Activated CD4-positive, alpha-beta T cell treated with anti-CD3 and anti-CD28 coated beads, Interleukin-2, Interleukin-4, amounts not matched to agents 100 ng/mL and 50 ng/mL, durations not matched to agents 16 hours and 8 hours (primary cell): ENCODE data around the gene FOXB1.

Experiments used
- DNase-seq: peaks from one replicate; pipeline ENCODE4 v3.0.0-alpha.2; 2020; ENCODE audit warnings: low spot score

FOXB1 gene

DNA sequence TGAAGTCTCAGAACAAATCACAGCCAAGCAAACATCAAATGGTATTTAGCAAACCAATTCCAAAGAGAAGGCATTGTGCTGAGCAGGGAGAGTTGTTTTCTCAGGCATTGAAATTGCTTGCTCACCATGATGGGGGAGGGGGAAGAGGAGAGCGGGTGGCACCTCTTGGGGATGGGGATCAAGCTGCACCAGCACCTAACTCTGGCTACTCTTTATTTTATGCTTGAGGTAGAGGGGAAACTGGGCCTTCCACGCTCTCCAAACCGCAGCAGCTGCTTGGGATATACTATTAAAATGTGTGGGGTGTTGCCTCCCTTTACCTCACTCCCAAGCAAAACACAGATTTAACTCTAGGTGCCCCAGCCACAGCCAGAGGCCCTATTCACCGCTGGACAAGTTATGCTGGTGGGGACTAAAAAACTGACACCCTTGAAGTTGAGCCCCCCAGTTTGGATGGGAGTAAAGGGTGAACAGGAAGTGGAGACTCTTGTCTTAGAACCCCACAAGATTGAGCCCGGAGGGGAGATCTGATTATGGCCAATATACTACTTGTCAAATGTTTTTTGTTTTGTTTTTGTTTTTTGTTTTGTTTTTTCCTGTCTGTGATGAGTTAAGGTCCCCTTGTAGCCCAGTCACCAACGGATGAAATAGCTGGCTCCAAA lies 5.0 kb upstream of the FOXB1 start:
- DNase-seq: no peak

DNA sequence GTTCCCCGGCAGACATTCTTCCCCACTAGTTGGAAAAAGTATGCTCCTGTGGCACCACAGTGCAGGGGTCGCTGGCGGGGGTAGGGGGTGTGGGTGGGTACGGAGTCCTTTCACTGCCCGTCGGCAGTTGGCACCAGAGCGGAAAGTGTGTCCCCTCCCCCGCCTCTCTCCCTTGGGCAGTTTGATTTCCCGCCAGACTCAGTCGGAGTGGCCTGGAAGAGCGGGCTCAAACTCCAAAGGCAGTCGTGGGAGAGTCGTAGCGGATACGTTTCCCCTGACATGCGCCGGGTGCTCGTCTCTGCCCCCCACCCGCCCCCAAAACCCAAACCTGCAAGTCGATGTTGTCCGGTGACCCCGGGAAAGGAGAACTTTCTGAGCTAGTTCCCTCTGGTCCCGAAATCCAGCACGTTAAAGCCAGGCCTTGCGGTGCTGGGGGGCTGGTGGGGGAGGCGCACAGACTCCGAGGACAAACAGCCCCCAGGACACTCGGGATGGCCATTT lies 4.4 kb upstream of the FOXB1 start:
- DNase-seq: no peak

- DNase-seq: no peak
These were observed 3.8 kb upstream of the FOXB1 start for GRCh38 chr15:60000113-60000823.

DNA sequence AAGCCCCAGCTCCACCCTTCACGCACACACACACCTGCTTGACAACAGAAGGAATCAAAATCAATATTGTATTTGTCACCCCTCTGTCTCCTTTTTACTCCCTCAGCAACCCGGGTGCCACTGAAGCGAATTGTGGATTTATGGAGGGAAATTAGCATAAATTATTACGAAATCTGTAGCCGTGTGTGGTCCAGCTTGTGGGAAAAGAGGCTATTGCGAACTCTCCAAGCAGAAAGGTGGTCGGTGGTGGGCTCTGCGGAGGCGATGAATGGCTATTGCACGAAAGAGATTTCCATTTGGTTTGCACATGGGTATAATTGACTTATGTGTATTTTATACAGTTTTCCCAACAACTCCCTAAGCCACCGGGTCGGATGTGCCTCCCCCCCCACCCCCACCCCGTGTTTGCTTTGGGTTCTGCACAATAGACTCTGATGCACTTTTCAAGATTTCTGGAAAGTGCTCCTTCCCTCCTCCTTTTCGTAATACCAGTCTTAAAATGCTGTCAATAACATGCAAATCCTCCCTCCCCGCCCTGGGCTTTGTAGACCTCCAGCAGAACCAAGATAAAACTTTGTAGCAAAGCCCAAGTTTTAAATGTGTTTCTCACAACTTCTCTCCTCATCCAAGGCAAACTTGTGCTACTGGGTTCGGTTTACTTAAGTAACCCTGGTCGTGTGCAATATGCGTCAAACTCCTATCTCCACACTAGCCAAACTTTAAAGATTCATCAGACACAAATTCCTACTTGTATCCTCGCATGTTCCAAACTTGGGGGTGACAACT lies 3.1 kb upstream of the FOXB1 start:
- no peak for DNase-seq

DNA sequence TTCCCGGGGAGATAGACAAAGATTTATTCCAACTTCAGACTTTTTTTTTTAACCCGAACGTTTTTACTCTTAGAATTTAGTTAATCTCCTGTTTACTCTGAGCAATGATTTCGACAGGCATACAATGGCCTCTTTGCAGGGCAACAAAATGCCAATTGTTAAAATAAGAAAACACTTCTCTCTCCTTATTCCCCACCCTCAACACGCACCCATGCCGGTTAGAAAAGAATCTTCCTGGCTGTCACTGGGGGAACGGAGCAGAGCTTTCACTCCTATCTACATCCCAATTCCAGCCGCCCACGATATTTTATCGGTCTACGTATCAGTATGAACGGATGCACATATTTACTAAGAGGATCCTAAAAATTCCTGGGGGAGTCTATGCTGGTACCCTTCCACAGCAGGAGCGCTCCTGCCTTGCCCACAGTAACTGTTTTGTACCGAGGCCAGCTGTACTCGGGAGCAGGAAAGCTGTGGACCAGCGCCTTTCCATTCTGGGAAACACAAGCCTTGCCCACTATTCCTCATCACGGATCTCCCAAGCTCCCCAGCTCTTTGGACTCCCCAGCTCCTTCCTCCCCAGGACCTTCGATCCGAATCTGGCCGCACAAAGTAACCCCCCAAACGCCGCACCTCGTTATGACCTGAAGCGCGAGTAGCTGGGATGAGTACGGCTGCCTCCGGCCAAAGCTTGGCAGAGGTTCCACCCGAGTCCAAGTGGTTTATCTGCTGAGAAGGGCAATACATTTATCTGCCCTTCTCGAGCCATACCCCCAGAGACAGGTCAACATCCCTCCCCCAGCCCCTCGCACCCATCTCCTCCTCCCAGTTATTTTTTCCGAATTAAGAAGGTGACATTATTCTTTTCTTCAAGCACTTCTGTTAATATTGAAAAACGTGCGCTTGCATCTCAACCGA lies 2.2 kb upstream of the FOXB1 start:
- DNase-seq: no peak

GRCh38 chr15:60002528-60003218 lies 1.4 kb upstream of the FOXB1 start:
- no peak for DNase-seq

DNA sequence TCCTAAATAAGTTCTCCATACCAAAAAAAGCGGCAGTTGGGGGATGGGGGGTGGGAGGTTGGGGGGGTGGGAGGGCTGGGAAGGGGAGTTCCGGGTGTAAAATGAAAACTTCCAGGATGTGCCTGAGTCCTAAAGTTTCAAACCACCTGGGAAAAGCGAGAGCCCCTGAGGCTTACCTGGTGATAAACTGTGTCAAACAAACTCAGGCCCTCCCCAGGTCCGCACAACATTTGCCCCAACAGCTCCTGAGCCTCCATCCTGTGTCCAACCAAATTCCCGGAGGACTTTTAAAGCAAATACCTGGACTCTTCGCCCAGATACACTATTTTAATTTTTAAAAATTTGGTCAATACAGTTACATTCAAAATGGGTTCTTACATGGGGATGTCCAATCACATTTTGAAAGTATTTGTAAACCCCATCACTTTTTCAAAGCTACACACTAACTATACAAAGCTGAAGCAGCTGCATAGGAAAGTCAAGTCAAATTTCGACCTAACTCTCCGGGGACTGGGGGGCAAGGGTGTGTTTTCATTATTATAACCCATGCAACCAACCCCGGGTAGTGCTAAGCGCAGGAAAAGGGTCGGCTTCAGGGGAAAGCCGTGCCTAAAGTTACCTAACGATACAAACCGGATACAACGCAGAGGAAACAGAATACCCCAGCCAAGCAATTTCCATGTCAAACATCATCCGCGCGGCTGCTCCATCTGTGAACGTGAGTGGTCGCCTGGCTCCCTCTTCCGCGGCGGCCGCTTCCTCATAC lies 685 bp upstream of the FOXB1 start:
- DNase-seq: no peak

DNA sequence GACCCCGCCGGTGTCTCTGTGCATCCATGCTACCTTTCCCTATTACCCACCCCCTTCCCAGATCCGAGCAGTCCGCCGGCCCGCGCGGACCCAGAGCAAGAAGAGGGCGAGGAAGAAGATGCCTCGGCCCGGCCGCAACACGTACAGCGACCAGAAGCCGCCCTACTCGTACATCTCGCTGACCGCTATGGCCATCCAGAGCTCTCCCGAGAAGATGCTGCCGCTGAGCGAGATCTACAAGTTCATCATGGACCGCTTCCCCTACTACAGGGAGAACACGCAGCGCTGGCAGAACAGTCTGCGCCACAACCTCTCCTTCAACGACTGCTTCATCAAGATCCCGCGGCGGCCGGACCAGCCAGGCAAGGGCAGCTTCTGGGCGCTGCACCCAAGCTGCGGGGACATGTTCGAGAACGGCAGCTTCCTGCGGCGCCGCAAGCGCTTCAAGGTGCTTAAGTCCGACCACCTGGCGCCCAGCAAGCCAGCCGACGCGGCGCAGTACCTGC lies 788 bp downstream of the FOXB1 start:
- no peak for DNase-seq

DNA sequence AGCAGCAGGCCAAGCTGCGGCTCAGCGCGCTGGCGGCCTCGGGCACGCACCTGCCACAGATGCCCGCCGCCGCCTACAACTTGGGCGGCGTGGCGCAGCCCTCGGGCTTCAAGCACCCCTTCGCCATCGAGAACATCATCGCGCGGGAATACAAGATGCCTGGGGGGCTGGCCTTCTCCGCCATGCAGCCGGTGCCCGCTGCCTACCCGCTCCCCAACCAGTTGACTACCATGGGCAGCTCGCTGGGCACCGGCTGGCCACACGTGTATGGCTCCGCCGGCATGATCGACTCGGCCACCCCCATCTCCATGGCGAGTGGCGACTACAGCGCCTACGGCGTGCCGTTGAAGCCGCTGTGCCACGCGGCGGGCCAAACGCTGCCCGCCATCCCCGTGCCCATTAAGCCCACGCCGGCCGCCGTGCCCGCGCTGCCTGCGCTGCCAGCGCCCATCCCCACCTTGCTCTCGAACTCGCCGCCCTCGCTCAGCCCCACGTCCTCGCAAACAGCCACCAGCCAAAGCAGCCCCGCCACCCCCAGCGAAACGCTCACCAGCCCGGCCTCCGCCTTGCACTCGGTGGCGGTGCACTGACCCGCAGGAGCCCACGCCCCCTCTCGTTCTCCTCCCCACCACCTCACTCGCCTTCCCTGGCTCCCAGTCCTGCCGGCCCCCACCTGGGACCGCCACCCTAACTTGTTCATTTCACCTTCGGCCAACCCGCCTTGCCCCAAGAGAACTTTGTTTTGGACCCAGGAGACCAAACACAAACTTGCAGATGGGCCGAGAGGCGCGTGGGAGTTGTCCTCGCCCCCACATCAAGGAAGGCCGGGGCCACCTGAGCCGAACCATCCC lies 1.5 kb downstream of the FOXB1 start:
- DNase-seq: no peak

DNA sequence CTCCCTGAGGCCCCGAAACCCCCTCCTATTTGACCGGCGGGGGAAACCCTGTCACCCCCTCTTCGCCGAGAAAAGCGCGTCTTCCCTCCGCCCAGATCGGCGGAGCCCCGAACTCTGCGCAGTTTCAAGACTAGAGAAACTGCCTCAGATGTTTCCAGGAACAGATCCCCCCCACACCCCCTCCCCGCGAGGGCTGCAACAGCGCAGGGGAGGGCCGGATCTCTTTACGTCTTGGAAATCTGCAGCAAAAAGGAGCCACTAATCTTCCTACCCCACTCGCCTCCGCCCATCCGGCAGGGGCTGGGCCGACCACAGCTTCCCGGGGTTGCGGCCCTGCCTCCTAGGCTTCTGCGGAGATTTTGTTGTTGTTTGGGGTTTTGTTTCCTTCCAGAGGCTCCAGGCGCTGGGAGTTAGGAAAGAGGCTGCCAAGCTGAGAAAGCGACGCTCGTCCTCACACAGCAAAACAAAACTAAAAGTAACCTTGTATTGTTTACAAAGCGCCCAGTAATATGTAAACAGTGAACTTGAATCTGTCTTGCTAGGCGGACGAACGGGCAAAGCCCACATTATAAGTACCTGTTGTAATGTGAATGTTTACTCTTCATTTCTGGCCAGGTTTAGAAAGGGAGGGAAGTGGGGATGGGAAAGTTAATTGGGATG lies 2.2 kb downstream of the FOXB1 start:
- DNase-seq: peak; percentile 81

DNA sequence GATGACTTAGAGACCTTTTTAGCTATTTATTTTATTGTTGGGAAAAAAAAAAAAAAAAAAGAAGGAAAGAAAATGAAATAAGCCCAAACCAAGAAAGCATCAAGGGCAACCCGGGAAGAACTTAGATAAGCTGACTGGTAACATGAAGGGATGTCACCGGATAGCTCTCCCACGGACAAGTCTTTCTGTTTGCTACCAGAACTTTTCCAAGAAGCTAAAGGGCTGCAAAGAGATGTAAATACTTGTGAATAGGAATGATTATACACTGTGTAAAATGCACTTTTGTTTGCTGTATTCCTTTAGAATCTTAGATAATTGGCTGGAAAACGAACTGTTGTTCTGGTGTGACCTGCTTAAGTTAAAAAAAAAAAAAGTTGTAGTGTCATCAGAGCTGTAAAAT lies 2.8 kb downstream of the FOXB1 start:
- DNase-seq: no peak

- no peak for DNase-seq
These were observed 5.2 kb downstream of the FOXB1 start for GRCh38 chr15:60009124-60009960.

GRCh38 chr15:60009980-60010732 lies 6.0 kb downstream of the FOXB1 start:
- DNase-seq: no peak

- no peak for DNase-seq
These were observed 6.7 kb downstream of the FOXB1 start for GRCh38 chr15:60010858-60011257.

GRCh38 chr15:60012695-60013094 lies 8.6 kb downstream of the FOXB1 start:
- DNase-seq: no peak

GRCh38 chr15:60017538-60018520 lies 13.7 kb downstream of the FOXB1 start:
- peak; percentile 84 for DNase-seq
